SU-DHL-6 (cell line): ENCODE measurements around the gene XRRA1.

Source experiments
- H2AFZ ChIP-seq: fragments of 200-600 bp; sonication (generic); 2 replicates; pipeline ENCODE4 v1.6.1; 2014; ENCODE audit warnings: low read depth, mild to moderate bottlenecking, moderate library complexity, mixed read lengths, antibody characterized with exemption, low read length; ENCODE audit not compliant: severe bottlenecking
- H3F3A ChIP-seq: fragments of 200-600 bp; shearing (Covaris generic); 2 replicates; pipeline ENCODE4 v1.6.0; 2016; ENCODE audit warnings: antibody characterized with exemption, mild to moderate bottlenecking; ENCODE audit not compliant: insufficient read depth
- H3K27ac ChIP-seq: fragments of 200-600 bp; sonication (generic); 2 replicates; pipeline ENCODE4 v1.5.1; 2016; ENCODE audit warnings: low read depth, mild to moderate bottlenecking, low read length, moderate library complexity, mixed read lengths
- H3K27me3 ChIP-seq: fragments of 200-600 bp; sonication (generic), shearing (Covaris generic); 2 replicates; pipeline ENCODE4 v1.6.0; 2014; ENCODE audit warnings: mild to moderate bottlenecking, low read length
- H3K36me3 ChIP-seq: fragments of 200-600 bp; sonication (generic); 2 replicates; pipeline ENCODE4 v1.6.1; 2014; ENCODE audit warnings: mild to moderate bottlenecking, low read length, mixed read lengths
- H3K4me2 ChIP-seq: fragments of 300-600, 200-600 bp; shearing (Covaris generic), sonication (generic); 2 replicates; pipeline ENCODE4 v1.6.0; 2014; ENCODE audit warnings: low read length, low read depth, mild to moderate bottlenecking; ENCODE audit not compliant: poor library complexity, severe bottlenecking
- H3K4me3 ChIP-seq: fragments of 200-600 bp; sonication (generic); 2 replicates; pipeline ENCODE4 v1.5.1; 2014; ENCODE audit warnings: antibody characterized with exemption, low read length, mild to moderate bottlenecking, mixed read lengths; ENCODE audit not compliant: insufficient read depth, poor library complexity, severe bottlenecking
- H3K79me2 ChIP-seq: fragments of 200-600 bp; sonication (generic); 2 replicates; pipeline ENCODE4 v1.6.1; 2014; ENCODE audit warnings: mild to moderate bottlenecking, low read length, moderate library complexity; ENCODE audit not compliant: insufficient read depth
- H3K9ac ChIP-seq: fragments of 200-600 bp; sonication (generic); 2 replicates; pipeline ENCODE4 v1.7.0; 2014; ENCODE audit warnings: mild to moderate bottlenecking, low read length
- H3K9me2 ChIP-seq: fragments of 200-600 bp; sonication (generic); replicated peaks from 2 replicates; pipeline ENCODE4 v1.6.1; 2014; ENCODE audit warnings: low read length; ENCODE audit not compliant: insufficient read depth
- H3K9me3 ChIP-seq: fragments of 200-600 bp; sonication (generic); 2 replicates; pipeline ENCODE4 v1.6.1; 2014; ENCODE audit warnings: low read length, mixed read lengths; ENCODE audit not compliant: insufficient read depth
- H4K20me1 ChIP-seq: fragments of 200-600 bp; sonication (generic); 2 replicates; pipeline ENCODE4 v1.6.1; 2014; ENCODE audit warnings: low read depth, mild to moderate bottlenecking, antibody characterized with exemption, low read length, moderate library complexity, mixed read lengths
- CTCF ChIP-seq: fragments of 200-600 bp; sonication (generic); IDR thresholded peaks from one replicate; pipeline ENCODE4 v1.5.1; 2017; ENCODE audit warnings: antibody characterized with exemption, mild to moderate bottlenecking, low read length, moderate library complexity; ENCODE audit not compliant: insufficient read depth, poor library complexity, severe bottlenecking
- EZH2phosphoT487 ChIP-seq: fragments of 200-600 bp; sonication (generic), shearing (Covaris generic); conservative IDR thresholded peaks from 2 replicates; pipeline ENCODE4 v1.6.1; 2018; ENCODE audit warnings: mild to moderate bottlenecking, antibody characterized with exemption, low read length, moderate library complexity, mixed read lengths

XRRA1 gene

DNA sequence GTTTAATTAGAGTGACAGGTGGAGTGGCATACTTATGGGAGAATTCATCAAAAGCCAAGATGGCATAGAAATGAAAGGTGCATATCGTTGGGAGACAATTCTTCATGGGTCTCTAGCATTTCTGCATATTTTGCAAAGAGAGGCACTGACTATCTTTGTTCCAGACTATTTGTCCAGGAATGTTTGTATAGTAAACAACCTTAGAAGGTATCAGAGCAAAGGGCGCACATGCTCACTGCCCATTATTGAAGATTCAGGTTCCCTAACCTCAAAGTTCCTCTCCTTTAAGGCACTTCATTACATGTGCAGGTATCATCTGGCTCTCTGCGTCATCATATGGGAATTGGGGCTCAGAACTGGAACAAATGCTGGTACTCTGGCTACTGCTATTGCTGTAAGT, 35.2 kb upstream of the XRRA1 start:
- H3K9me3 ChIP-seq, result no peaks in the 10 kb centered on the region
- TF ChIP-seq EZH2phosphoT487 (no peak), CTCF (no peak)

GRCh38 chr11:74981888-74982287, 33.0 kb upstream of the XRRA1 start:
- Histone ChIP-seq H4K20me1 (no peaks in the 10 kb centered on the region), H3K4me3 (no peak overlapping the region), H3K4me2 (no peak overlapping the region), H2AFZ (no peak overlapping the region), H3K79me2 (no peaks in the 10 kb centered on the region), H3K27ac (no peak overlapping the region), H3F3A (peaks cover 18% of the 10 kb centered on the region), H3K36me3 (peaks cover 10% of the 10 kb centered on the region), H3K9ac (no peak overlapping the region), H3K9me3 (no peaks in the 10 kb centered on the region), H3K9me2 (no peaks in the 10 kb centered on the region), H3K27me3 (no peaks in the 10 kb centered on the region)
- TF ChIP-seq CTCF (no peak), EZH2phosphoT487 (no peak)

More for the DNA sequence above, 35.2 kb upstream of the XRRA1 start:
- no peaks in the 10 kb centered on the region for H4K20me1 ChIP-seq
- H3K9ac ChIP-seq, result no peak overlapping the region
- H3K79me2 ChIP-seq, result peaks cover 3% of the 10 kb centered on the region
- H3K27me3 ChIP-seq, result no peaks in the 10 kb centered on the region
- H3F3A ChIP-seq, result peaks cover 23% of the 10 kb centered on the region
- H3K36me3 ChIP-seq, result peaks cover 3% of the 10 kb centered on the region; the same call in 1 of the 2 replicates
- H3K4me2 ChIP-seq, result no peak overlapping the region
- H3K4me3 ChIP-seq, result no peak overlapping the region
- no peak overlapping the region for H2AFZ ChIP-seq
- no peaks in the 10 kb centered on the region for H3K9me2 ChIP-seq
- H3K27ac ChIP-seq, result no peak overlapping the region

DNA sequence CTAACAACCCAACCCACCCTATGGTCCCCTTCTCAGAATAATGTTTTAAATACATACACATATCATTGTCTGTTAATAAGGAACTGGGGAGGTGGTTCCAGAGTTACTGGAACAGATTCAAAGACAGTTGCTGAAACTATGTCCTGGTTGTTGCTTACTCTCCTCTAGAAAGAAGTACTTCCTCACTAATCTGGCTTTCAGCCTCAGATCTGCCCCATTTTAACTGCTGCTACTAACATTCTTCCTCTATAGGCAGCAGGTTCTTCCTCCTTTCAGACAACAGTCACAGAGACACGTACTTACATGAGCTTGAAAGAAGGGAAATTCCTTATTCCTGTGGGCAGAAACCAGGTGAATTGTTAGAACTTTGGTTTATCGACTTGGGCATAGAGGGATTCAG, 31.7 kb upstream of the XRRA1 start:
- H3K9me2 ChIP-seq, result no peaks in the 10 kb centered on the region

More for the DNA sequence above, 31.7 kb upstream of the XRRA1 start:
- Histone ChIP-seq H3K36me3 (peaks cover 10% of the 10 kb centered on the region), H3K79me2 (no peaks in the 10 kb centered on the region), H3K4me2 (no peak overlapping the region), H2AFZ (no peak overlapping the region), H3K27me3 (no peaks in the 10 kb centered on the region), H3K4me3 (no peak overlapping the region), H3K27ac (no peak overlapping the region), H4K20me1 (no peaks in the 10 kb centered on the region), H3K9ac (no peak overlapping the region), H3K9me3 (no peaks in the 10 kb centered on the region), H3F3A (peaks cover 6% of the 10 kb centered on the region; the same call in 1 of the 2 replicates)
- TF ChIP-seq CTCF (no peak), EZH2phosphoT487 (no peak)
